Ovary (tissue), 9 donors: ENCODE results near the gene CD151. TPM values are rescaled to one million over a fixed set of nuclear protein-coding genes. Genes with fewer than 3 reads are reported as not detected.

ENCODE experiments used
- DNase-seq, 5 donors: peaks; one replicate each; pipeline ENCODE4 v3.0.0-alpha.2; 2019 to 2020
- H3K27ac ChIP-seq, 2 donors: fragments of 200-600 bp; one replicate each; pipeline versions ENCODE4 v1.5.1 to v1.8.0; 2019 to 2022
- H3K27me3 ChIP-seq: fragments of 200-600 bp; one replicate; pipeline ENCODE4 v1.8.0; 2022
- H3K36me3 ChIP-seq: fragments of 200-600 bp; sonication (generic); one replicate; pipeline ENCODE4 v1.5.1; 2019
- H3K4me1 ChIP-seq: one replicate; pipeline ENCODE4 v1.8.1; 2013; ENCODE audit warnings: mild to moderate bottlenecking, moderate library complexity; ENCODE audit not compliant: insufficient read depth
- H3K4me3 ChIP-seq: fragments of 200-600 bp; sonication (generic); one replicate; pipeline ENCODE4 v1.5.1; 2017
- H3K9me3 ChIP-seq, 2 donors: fragments of 200-600 bp in 1 of 2; sonication (generic) in 1 of 2; one replicate each; pipeline versions ENCODE4 v1.5.1 to v1.8.1; 2013 to 2019; ENCODE audit warnings: mild to moderate bottlenecking in 1 of 2, moderate library complexity in 1 of 2
- EP300 ChIP-seq: sonication (generic); formaldehyde crosslinking; IDR thresholded peaks from one replicate; pipeline ENCODE4 v1.6.1; 2017; ENCODE audit warnings: antibody characterized with exemption
- POLR2A ChIP-seq: fragments of 450-650 bp; IDR thresholded peaks from one replicate; pipeline ENCODE4 v1.6.1; 2017; ENCODE audit warnings: antibody characterized with exemption, mild to moderate bottlenecking, moderate library complexity
- WGBS, 3 donors: extraction: QIAGEN DNeasy Blood & Tissue Kit in 1 of 3; methylation state at CpG; one replicate each; pipeline versions ENCODE4 v1.1.5 to v1.1.7; 2013 to 2017; 5-methylcytosine and 5-hydroxymethylcytosine counted together
- intact Hi-C, 4 donors: fragments of 100-400 bp; cut with DNase I; formaldehyde crosslinking; loops; one replicate each; pipeline versions ENCODE4 v1.11.0 to v1.15.1; 2022 to 2023
- polyA plus RNA-seq, 2 donors: library from polyadenylated mRNA; stranded (reverse); fragments of 200-250 nt in 1 of 2; fragments of 350-450 nt in 1 of 2; fragmentation: Illumina TruSeq in 1 of 2; extraction: RNeasy Lipid Tissue Mini Kit (QIAGEN cat#74804) in 1 of 2; gene quantifications; one replicate each; pipeline ENCODE4 v1.2.3, GENCODE V29; 2013 to 2014
- total RNA-seq, 7 donors: library from RNA; depleted of rRNA in 2 of 7; stranded (reverse); fragments of >200 nt in 2 of 7; fragmentation: NEBNext Ultra II Directional in 3 of 7; extraction: Animal tissue kit (Norgen Biotek cat#: 25700) in 3 of 7; gene quantifications; one replicate each; pipeline versions ENCODE4 v1.1.0 to v1.2.4, GENCODE V29; 2016 to 2023
- TF ChIP-seq, protein P1 (sequence below), 3 donors: fragments of 450-650 bp in 2 of 3; fragments of 200-600 bp in 1 of 3; IDR thresholded peaks; one replicate each; pipeline versions ENCODE4 v1.5.1 to v1.8.0; 2016 to 2022; ENCODE audit warnings: antibody characterized with exemption in 3 of 3, mild to moderate bottlenecking in 1 of 3
- donor health status: DM: no; HTN: no; CAD: no; lungs with moderate emphysema.
- donor health status: DM: no; HTN: no; CAD: no.
- donor health status: Bipolar disorder and iron deficiency.
- donor health status: DM: yes; HTN: yes; CAD: no.
- donor health status: DM: no; HTN: no; CAD: no.
- donor health status: DM: yes; HTN: yes; CAD: no.

CD151 gene
- total and polyA plus RNA-seq, 9 donors: 32.9 to 243 (median 168) TPM

- 70 to 80% (median 76%) methylated on average over 13 to 15 of the region's 15 CpGs for WGBS, 3 donors
- intact Hi-C loops: loop anchor here in 2 of 4 donors (10.0 kb wide), 2 partner anchors 152 to 202 kb away; no protein-coding TSS in a partner anchor
- Histone ChIP-seq H3K4me3 (no peak overlapping the region), H3K9me3 (no peaks in the 10 kb centered on the region), H3K36me3 (no peaks in the 10 kb centered on the region), H3K27ac (no peak overlapping the region), H3K27me3 (no peaks in the 10 kb centered on the region), H3K4me1 (peaks cover 17% of the 10 kb centered on the region)
- TF ChIP-seq EP300 (no peak), POLR2A (no peak)
- no peak for DNase-seq
These were observed 20.0 kb downstream of the CD151 start for GRCh38 chr11:852762-853161.

- Histone ChIP-seq H3K36me3 (no peaks in the 10 kb centered on the region), H3K9me3 (no peaks in the 10 kb centered on the region), H3K27me3 (no peaks in the 10 kb centered on the region), H3K27ac (no peak overlapping the region), H3K4me1 (peaks cover 20% of the 10 kb centered on the region), H3K4me3 (no peak overlapping the region)
- WGBS, 3 donors: 91 to 92% (median 91%) methylated on average over 25 to 27 of the region's 27 CpGs
- no peak for DNase-seq
- TF ChIP-seq POLR2A (no peak), EP300 (no peak)
- TF ChIP-seq, protein P1, sequence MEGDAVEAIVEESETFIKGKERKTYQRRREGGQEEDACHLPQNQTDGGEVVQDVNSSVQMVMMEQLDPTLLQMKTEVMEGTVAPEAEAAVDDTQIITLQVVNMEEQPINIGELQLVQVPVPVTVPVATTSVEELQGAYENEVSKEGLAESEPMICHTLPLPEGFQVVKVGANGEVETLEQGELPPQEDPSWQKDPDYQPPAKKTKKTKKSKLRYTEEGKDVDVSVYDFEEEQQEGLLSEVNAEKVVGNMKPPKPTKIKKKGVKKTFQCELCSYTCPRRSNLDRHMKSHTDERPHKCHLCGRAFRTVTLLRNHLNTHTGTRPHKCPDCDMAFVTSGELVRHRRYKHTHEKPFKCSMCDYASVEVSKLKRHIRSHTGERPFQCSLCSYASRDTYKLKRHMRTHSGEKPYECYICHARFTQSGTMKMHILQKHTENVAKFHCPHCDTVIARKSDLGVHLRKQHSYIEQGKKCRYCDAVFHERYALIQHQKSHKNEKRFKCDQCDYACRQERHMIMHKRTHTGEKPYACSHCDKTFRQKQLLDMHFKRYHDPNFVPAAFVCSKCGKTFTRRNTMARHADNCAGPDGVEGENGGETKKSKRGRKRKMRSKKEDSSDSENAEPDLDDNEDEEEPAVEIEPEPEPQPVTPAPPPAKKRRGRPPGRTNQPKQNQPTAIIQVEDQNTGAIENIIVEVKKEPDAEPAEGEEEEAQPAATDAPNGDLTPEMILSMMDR (IDR thresholded peaks at IDR 0.05): no peak
- intact Hi-C loops: loop anchor here in 2 of 4 donors (10.0 kb wide), 2 partner anchors 151 to 201 kb away; no protein-coding TSS in a partner anchor
These were observed 21.1 kb downstream of the CD151 start for GRCh38 chr11:853682-854448.

- DNase-seq: no peak
- no peaks in the 10 kb centered on the region for H3K36me3 ChIP-seq
- H3K4me1 ChIP-seq: peaks cover 22% of the 10 kb centered on the region
- H3K4me3 ChIP-seq: no peak overlapping the region
- H3K27ac ChIP-seq: no peak overlapping the region
- intact Hi-C loops: loop anchor here in 2 of 4 donors (5.0 to 10.0 kb wide), 3 partner anchors 150 to 200 kb away; no protein-coding TSS in a partner anchor
- 80 to 84% (median 83%) methylated on average over 17 to 20 of the region's 20 CpGs for WGBS, 3 donors
- no peaks in the 10 kb centered on the region for H3K9me3 ChIP-seq
- TF ChIP-seq, protein P1 (IDR thresholded peaks at IDR 0.05): no peak
- TF ChIP-seq POLR2A: no peak
- TF ChIP-seq EP300: no peak
- no peaks in the 10 kb centered on the region for H3K27me3 ChIP-seq
These were observed 22.0 kb downstream of the CD151 start for GRCh38 chr11:854601-855329.

- no peak for TF ChIP-seq POLR2A
- TF ChIP-seq, protein P1 (IDR thresholded peaks at IDR 0.05): no peak
- no peak for TF ChIP-seq EP300
- no peak overlapping the region for H3K27ac ChIP-seq
- WGBS, 3 donors: 83 to 89% (median 87%) methylated on average over 7 of the region's 7 CpGs
- intact Hi-C loops: loop anchor here in 2 of 4 donors (5.0 to 10.0 kb wide), 3 partner anchors 149 to 199 kb away; no protein-coding TSS in a partner anchor
- no peaks in the 10 kb centered on the region for H3K9me3 ChIP-seq
- H3K4me3 ChIP-seq: no peak overlapping the region
- H3K27me3 ChIP-seq: no peaks in the 10 kb centered on the region
- H3K4me1 ChIP-seq: peaks cover 22% of the 10 kb centered on the region
- DNase-seq: no peak
- H3K36me3 ChIP-seq: no peaks in the 10 kb centered on the region
These were observed 22.6 kb downstream of the CD151 start for GRCh38 chr11:855330-855674.
